Activated CD4-positive, alpha-beta T cell treated with anti-CD3 and anti-CD28 coated beads, Interleukin-2, amount 50 U/mL, for 24 hours (primary cell): ENCODE measurements around the gene SUMO2.
A peak's percentile ranks its signal among the peaks of the same experiment; 100 is the strongest.
"Not testable (repeated sequence)": the region's sequence is repeated elsewhere in the genome, so short reads cannot be mapped to it uniquely, and the experiment has no call there.

Experiments used
- DNase-seq, 2 donors: peaks; one replicate each; pipeline ENCODE4 v3.0.0-alpha.2; 2020; ENCODE audit warnings: low read depth in 1 of 2, low spot score in 1 of 2

Gene SUMO2

GRCh38 chr17:75146592-75146991 lies 36.2 kb downstream of the SUMO2 start:
- no peak for DNase-seq

- DNase-seq: no peak
These were observed 37.8 kb downstream of the SUMO2 start for GRCh38 chr17:75144816-75145512.

- DNase-seq: no peak
These were observed 40.4 kb downstream of the SUMO2 start for GRCh38 chr17:75142236-75142971.

GRCh38 chr17:75138519-75138918 lies 44.2 kb downstream of the SUMO2 start:
- DNase-seq: no peak

- not testable (repeated sequence) for DNase-seq
These were observed 45.0 kb downstream of the SUMO2 start for GRCh38 chr17:75137762-75138161.

GRCh38 chr17:75135946-75136345 lies 46.8 kb downstream of the SUMO2 start:
- no peak for DNase-seq

- DNase-seq: no peak
These were observed 47.3 kb downstream of the SUMO2 start for GRCh38 chr17:75135452-75135851.

- DNase-seq: not testable (repeated sequence)
These were observed 49.0 kb downstream of the SUMO2 start for GRCh38 chr17:75133607-75134347.

- DNase-seq: no peak
These were observed 49.8 kb downstream of the SUMO2 start for GRCh38 chr17:75133001-75133400.

GRCh38 chr17:75132018-75133000 lies 50.5 kb downstream of the SUMO2 start:
- DNase-seq: not testable (repeated sequence)

- DNase-seq: peak; percentile 45 to 63
These were observed 51.3 kb downstream of the SUMO2 start, which contains the start of gene NT5C for GRCh38 chr17:75131278-75132017. NT5C (minus strand) TSS chr17:75131742; CDS start chr17:75131707, 35 bp downstream.

GRCh38 chr17:75130632-75131277 lies 52.0 kb downstream of the SUMO2 start:
- DNase-seq: peak; percentile 36 to 39

- DNase-seq: no peak
These were observed 52.6 kb downstream of the SUMO2 start for GRCh38 chr17:75130059-75130631.

- DNase-seq: no peak
These were observed 53.2 kb downstream of the SUMO2 start for GRCh38 chr17:75129576-75129975.

- no peak for DNase-seq
These were observed 53.9 kb downstream of the SUMO2 start for GRCh38 chr17:75128694-75129505.

- DNase-seq: not testable (repeated sequence)
These were observed 54.8 kb downstream of the SUMO2 start for GRCh38 chr17:75127936-75128335.

- DNase-seq: no peak
These were observed 55.8 kb downstream of the SUMO2 start for GRCh38 chr17:75126954-75127353.

GRCh38 chr17:75125984-75126383 lies 56.8 kb downstream of the SUMO2 start:
- DNase-seq: no peak
